GM12878 (cell line): Measurements from ENCODE around the gene STAT4. TPM values are rescaled to one million over a fixed set of nuclear protein-coding genes. Genes with fewer than 3 reads are reported as not detected.

ENCODE experiments used
- BACH1 ChIP-seq: fragments of 450-650 bp; IDR thresholded peaks from 2 replicates; pipeline ENCODE4 v1.6.1; 2017; ENCODE audit warnings: mild to moderate bottlenecking, borderline replicate concordance
- BMI1 ChIP-seq: fragments of 450-650 bp; IDR thresholded peaks from 2 replicates; pipeline ENCODE4 v1.6.1; 2016; ENCODE audit warnings: mild to moderate bottlenecking, moderate library complexity, borderline replicate concordance
- CREB1 ChIP-seq: IDR thresholded peaks from 2 replicates; pipeline ENCODE4 v1.6.1; 2012; ENCODE audit warnings: low read depth, mild to moderate bottlenecking, inconsistent platforms
- CREM ChIP-seq: IDR thresholded peaks from 2 replicates; pipeline ENCODE4 v1.6.1; 2014; ENCODE audit warnings: antibody characterized with exemption, low read depth
- JUND ChIP-seq: IDR thresholded peaks from 2 replicates; pipeline ENCODE4 v1.6.1; 2012; ENCODE audit warnings: low read depth, mild to moderate bottlenecking, low read length, improper control_type of control experiment, moderate library complexity
- MEF2B ChIP-seq: fragments of 450-650 bp; IDR thresholded peaks from 2 replicates; pipeline ENCODE4 v1.6.1; 2018; ENCODE audit warnings: mild to moderate bottlenecking, moderate library complexity; ENCODE audit not compliant: partially characterized antibody, poor library complexity, severe bottlenecking
- MXI1 ChIP-seq: fragments of 150-350 bp; IDR thresholded peaks from 2 replicates; pipeline ENCODE4 v1.6.1; 2011; ENCODE audit warnings: low read depth, mild to moderate bottlenecking, inconsistent platforms, low read length, improper control_type of control experiment
- MYC ChIP-seq: IDR thresholded peaks from 2 replicates; pipeline ENCODE4 v1.6.1; 2011; ENCODE audit warnings: mild to moderate bottlenecking, low read length, moderate library complexity, inconsistent platforms; ENCODE audit not compliant: insufficient read depth, insufficient replicate concordance, insufficient read length, severe bottlenecking
- NFIC ChIP-seq: IDR thresholded peaks from 2 replicates; pipeline ENCODE4 v1.6.1; 2012; ENCODE audit warnings: low read depth, mild to moderate bottlenecking, inconsistent platforms, low read length, moderate library complexity
- PAX5 ChIP-seq: IDR thresholded peaks from 2 replicates; pipeline ENCODE4 v1.6.1; 2011; ENCODE audit warnings: low read depth, low read length, borderline replicate concordance
- POU2F2 ChIP-seq: IDR thresholded peaks from 3 replicates; pipeline ENCODE4 v1.6.1; 2011; ENCODE audit warnings: low read depth, mild to moderate bottlenecking, low read length, borderline replicate concordance
- RAD51 ChIP-seq: fragments of 450-650 bp; IDR thresholded peaks from 2 replicates; pipeline ENCODE4 v1.6.1; 2016; ENCODE audit warnings: moderate library complexity, mild to moderate bottlenecking, inconsistent platforms
- RUNX3 ChIP-seq: IDR thresholded peaks from 2 replicates; pipeline ENCODE4 v1.6.1; 2012; ENCODE audit warnings: low read length, inconsistent platforms
- SIX5 ChIP-seq: IDR thresholded peaks from 2 replicates; pipeline ENCODE4 v1.6.1; 2011; ENCODE audit warnings: mild to moderate bottlenecking, low read depth, low read length, moderate library complexity; ENCODE audit not compliant: severe bottlenecking
- SMAD5 ChIP-seq: IDR thresholded peaks from 2 replicates; pipeline ENCODE4 v1.6.1; 2016; ENCODE audit warnings: antibody characterized with exemption, low read depth
- SUZ12 ChIP-seq: fragments of 200-600 bp; sonication (generic); IDR thresholded peaks from one replicate; pipeline ENCODE4 v1.6.1; 2018; ENCODE audit warnings: antibody characterized with exemption, mild to moderate bottlenecking; ENCODE audit not compliant: unreplicated experiment
- ZNF622 ChIP-seq: fragments of 450-650 bp; IDR thresholded peaks from 2 replicates; pipeline ENCODE4 v1.6.1; 2017; ENCODE audit warnings: mild to moderate bottlenecking, inconsistent platforms
- polyA plus RNA-seq, 11 experiments: library from polyadenylated mRNA; depleted of rRNA in 4 of 11; unstranded in 6 of 11; stranded (reverse) in 5 of 11; fragments of >200 nt; fragmentation: Nextera tagmentation in 4 of 11; fragmentation: Illumina TruSeq in 1 of 11; extraction: Ambion mirVana in 4 of 11; extraction: Trizol in 1 of 11; gene quantifications; 1 replicate in 1 of 11; 2 replicates in 10 of 11; pipeline versions ENCODE4 v1.2.1 to v1.2.3, GENCODE V29; 2011 to 2016; ENCODE audit warnings: inconsistent platforms in 2 of 11, missing spikeins in 2 of 11, low read depth in 1 of 11
- total RNA-seq, 4 experiments: library from RNA; depleted of rRNA in 3 of 4; stranded (reverse); fragments of >200 nt in 3 of 4; fragmentation: Illumina TruSeq in 1 of 4; extraction: Trizol in 1 of 4; gene quantifications; 2 replicates each; pipeline versions ENCODE4 v1.2.1 to v1.2.3, GENCODE V29; 2013 to 2021
- TF ChIP-seq, protein P1 (sequence below): IDR thresholded peaks from 2 replicates; pipeline ENCODE4 v1.6.1; 2011; ENCODE audit warnings: mild to moderate bottlenecking, low read depth, low read length, moderate library complexity; ENCODE audit not compliant: insufficient replicate concordance
- TF ChIP-seq, protein P2 (sequence below): fragments of 150-350 bp; IDR thresholded peaks from 2 replicates; pipeline ENCODE4 v1.6.1; 2014; ENCODE audit warnings: mild to moderate bottlenecking, low read depth, low read length
- TF ChIP-seq, protein P3 (sequence below): fragments of 450-650 bp; IDR thresholded peaks from 2 replicates; pipeline ENCODE4 v1.6.1; 2016; ENCODE audit warnings: mild to moderate bottlenecking
- TF ChIP-seq, protein P4 (sequence below): fragments of 450-650 bp; IDR thresholded peaks from 2 replicates; pipeline ENCODE4 v1.6.1; 2017; ENCODE audit warnings: antibody characterized with exemption, mild to moderate bottlenecking, moderate library complexity

Gene STAT4
- total and polyA plus RNA-seq, 10 of the 15 experiments (the other 5 are each of a cell fraction or from before 2014, with no cell fraction given), result 3.1 to 9.3 (median 7.1) TPM

DNA sequence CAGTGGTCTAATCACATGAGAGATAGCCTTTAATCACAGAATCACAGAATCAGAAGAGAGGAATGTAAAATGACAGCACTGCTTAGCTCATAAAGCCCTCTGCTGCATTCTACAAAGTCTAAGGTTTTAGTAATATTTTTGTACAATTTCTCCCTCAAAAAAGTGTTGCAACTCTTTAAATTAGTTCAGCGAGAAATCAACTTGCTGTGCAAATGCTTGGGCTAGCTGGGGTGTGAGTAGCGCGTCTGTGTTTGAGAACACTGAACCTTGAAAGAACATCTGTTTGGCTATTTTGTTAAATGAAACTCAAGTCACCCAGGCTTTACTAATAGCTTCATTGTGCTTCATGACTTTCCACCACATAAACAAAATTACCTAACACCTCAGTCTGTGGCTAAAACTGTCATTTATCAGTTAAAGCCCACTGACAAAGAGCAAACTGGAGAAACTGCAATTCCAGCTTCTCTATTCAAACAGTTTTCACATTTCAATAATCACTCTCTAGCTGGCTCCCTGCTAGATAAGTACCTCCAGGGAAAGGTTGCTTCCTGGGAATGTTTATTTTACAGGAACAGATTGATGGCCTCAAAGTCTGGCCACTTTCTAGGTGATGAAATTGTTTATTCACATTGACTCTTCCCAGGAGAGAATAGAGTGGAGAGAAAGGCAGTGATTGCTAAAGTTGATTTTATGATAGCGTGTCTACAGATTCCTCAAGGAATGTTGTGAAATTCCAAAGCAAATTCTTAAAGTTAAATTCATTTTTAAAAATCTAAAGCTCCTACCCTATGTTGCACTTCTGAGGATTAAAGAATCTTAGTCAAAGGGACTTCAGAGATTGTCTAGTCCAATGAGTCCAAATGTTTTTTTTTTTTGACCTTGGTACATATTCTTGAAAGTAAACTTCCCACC is 100.8 kb downstream of the STAT4 start (continued):
- no peak for TF ChIP-seq JUND
- no peak for TF ChIP-seq SIX5
- TF ChIP-seq ZNF622, result no peak
- TF ChIP-seq, protein P1, sequence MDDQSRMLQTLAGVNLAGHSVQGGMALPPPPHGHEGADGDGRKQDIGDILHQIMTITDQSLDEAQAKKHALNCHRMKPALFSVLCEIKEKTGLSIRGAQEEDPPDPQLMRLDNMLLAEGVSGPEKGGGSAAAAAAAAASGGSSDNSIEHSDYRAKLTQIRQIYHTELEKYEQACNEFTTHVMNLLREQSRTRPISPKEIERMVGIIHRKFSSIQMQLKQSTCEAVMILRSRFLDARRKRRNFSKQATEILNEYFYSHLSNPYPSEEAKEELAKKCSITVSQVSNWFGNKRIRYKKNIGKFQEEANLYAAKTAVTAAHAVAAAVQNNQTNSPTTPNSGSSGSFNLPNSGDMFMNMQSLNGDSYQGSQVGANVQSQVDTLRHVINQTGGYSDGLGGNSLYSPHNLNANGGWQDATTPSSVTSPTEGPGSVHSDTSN, result peak; percentile 82
- TF ChIP-seq CREB1, result no peak
- peak; percentile 58 for TF ChIP-seq MXI1
- TF ChIP-seq BACH1, result no peak
- no peak for TF ChIP-seq RAD51
- TF ChIP-seq SMAD5, result no peak
- TF ChIP-seq, protein P2, sequence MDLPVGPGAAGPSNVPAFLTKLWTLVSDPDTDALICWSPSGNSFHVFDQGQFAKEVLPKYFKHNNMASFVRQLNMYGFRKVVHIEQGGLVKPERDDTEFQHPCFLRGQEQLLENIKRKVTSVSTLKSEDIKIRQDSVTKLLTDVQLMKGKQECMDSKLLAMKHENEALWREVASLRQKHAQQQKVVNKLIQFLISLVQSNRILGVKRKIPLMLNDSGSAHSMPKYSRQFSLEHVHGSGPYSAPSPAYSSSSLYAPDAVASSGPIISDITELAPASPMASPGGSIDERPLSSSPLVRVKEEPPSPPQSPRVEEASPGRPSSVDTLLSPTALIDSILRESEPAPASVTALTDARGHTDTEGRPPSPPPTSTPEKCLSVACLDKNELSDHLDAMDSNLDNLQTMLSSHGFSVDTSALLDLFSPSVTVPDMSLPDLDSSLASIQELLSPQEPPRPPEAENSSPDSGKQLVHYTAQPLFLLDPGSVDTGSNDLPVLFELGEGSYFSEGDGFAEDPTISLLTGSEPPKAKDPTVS, result no peak
- TF ChIP-seq RUNX3, result peak; percentile 67
- no peak for TF ChIP-seq MYC
- TF ChIP-seq NFIC, result 0 out of 2 replicates have a peak, but pooled peaks have one; percentile 21
- peak; percentile 41; the same call in 1 of the 2 replicates for TF ChIP-seq BMI1
- TF ChIP-seq CREM, result no peak
- TF ChIP-seq SUZ12, result no peak
- peak; percentile 47; the same call in 1 of the 3 replicates for TF ChIP-seq POU2F2
- TF ChIP-seq PAX5, result peak; percentile 87
- TF ChIP-seq, protein P3, sequence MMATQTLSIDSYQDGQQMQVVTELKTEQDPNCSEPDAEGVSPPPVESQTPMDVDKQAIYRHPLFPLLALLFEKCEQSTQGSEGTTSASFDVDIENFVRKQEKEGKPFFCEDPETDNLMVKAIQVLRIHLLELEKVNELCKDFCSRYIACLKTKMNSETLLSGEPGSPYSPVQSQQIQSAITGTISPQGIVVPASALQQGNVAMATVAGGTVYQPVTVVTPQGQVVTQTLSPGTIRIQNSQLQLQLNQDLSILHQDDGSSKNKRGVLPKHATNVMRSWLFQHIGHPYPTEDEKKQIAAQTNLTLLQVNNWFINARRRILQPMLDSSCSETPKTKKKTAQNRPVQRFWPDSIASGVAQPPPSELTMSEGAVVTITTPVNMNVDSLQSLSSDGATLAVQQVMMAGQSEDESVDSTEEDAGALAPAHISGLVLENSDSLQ, result peak; percentile 82
- peak; percentile 61 for TF ChIP-seq MEF2B
- TF ChIP-seq, protein P4, sequence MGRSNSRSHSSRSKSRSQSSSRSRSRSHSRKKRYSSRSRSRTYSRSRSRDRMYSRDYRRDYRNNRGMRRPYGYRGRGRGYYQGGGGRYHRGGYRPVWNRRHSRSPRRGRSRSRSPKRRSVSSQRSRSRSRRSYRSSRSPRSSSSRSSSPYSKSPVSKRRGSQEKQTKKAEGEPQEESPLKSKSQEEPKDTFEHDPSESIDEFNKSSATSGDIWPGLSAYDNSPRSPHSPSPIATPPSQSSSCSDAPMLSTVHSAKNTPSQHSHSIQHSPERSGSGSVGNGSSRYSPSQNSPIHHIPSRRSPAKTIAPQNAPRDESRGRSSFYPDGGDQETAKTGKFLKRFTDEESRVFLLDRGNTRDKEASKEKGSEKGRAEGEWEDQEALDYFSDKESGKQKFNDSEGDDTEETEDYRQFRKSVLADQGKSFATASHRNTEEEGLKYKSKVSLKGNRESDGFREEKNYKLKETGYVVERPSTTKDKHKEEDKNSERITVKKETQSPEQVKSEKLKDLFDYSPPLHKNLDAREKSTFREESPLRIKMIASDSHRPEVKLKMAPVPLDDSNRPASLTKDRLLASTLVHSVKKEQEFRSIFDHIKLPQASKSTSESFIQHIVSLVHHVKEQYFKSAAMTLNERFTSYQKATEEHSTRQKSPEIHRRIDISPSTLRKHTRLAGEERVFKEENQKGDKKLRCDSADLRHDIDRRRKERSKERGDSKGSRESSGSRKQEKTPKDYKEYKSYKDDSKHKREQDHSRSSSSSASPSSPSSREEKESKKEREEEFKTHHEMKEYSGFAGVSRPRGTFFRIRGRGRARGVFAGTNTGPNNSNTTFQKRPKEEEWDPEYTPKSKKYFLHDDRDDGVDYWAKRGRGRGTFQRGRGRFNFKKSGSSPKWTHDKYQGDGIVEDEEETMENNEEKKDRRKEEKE, result no peak
